Measurements from ENCODE around the gene UNC45A. TPM values are rescaled to one million over a fixed set of nuclear protein-coding genes. Genes with fewer than 3 reads are reported as not detected.

UNC45A gene
- total and polyA plus RNA-seq, 2 of the 13 experiments (the other 11 are each of a cell fraction or from before 2014, with no cell fraction given), result 33.8 to 39.7 TPM

GRCh38 chr15:90934256-90934948 is 683 bp upstream of the UNC45A start (continued):
- TF ChIP-seq RBM39 (IDR thresholded peaks at IDR 0.05; ENCODE audit: low read depth, low read length, poor library complexity, severe bottlenecking) (no peak), ZNF773 (CRISPR knock-in tag; IDR thresholded peaks at IDR 0.05; ENCODE audit: borderline replicate concordance) (no peak), ATF7 (IDR thresholded peaks at IDR 0.05) (no peak), ATF7 (CRISPR knock-in tag; IDR thresholded peaks at IDR 0.05) (no peak), HMGXB3 (CRISPR knock-in tag; IDR thresholded peaks at IDR 0.05; ENCODE audit: borderline replicate concordance) (no peak), SPEN (CRISPR knock-in tag; IDR thresholded peaks at IDR 0.05; ENCODE audit: low read depth) (no peak; the same call in 1 of the 2 replicates), ZNF768 (CRISPR knock-in tag; IDR thresholded peaks at IDR 0.05) (no peak), MXD1 (CRISPR knock-in tag; IDR thresholded peaks at IDR 0.05) (no peak; the same call in 1 of the 2 replicates), ZNF530 (CRISPR knock-in tag; IDR thresholded peaks at IDR 0.05; ENCODE audit: low read depth) (no peak), ATF4 (CRISPR knock-in tag; IDR thresholded peaks at IDR 0.05) (no peak), ZNF136 (CRISPR knock-in tag; IDR thresholded peaks at IDR 0.05; ENCODE audit: low read depth) (no peak), MTA1 (CRISPR knock-in tag; IDR thresholded peaks at IDR 0.05; ENCODE audit: borderline replicate concordance) (no peak; the same call in 1 of the 2 replicates), SRSF1 (optimal IDR thresholded peaks at IDR 0.05; ENCODE audit: low read depth, low read length) (no peak), HINFP (CRISPR knock-in tag; IDR thresholded peaks at IDR 0.05; ENCODE audit: low read depth) (no peak), HCFC1 (IDR thresholded peaks at IDR 0.05; ENCODE audit: low read depth, low read length) (no peak), ZNF720 (CRISPR knock-in tag; IDR thresholded peaks at IDR 0.05) (no peak), DRAP1 (CRISPR knock-in tag; IDR thresholded peaks at IDR 0.05) (no peak), REPIN1 (CRISPR knock-in tag; IDR thresholded peaks at IDR 0.05; ENCODE audit: borderline replicate concordance, low read depth) (no peak; the same call in 1 of the 2 replicates), DDIT3 (CRISPR knock-in tag; IDR thresholded peaks at IDR 0.05) (no peak), HOXA9 (CRISPR knock-in tag; IDR thresholded peaks at IDR 0.05; ENCODE audit: borderline replicate concordance) (no peak), NFYC (CRISPR knock-in tag; IDR thresholded peaks at IDR 0.05) (no peak), RFX3 (CRISPR knock-in tag; IDR thresholded peaks at IDR 0.05) (no peak)

Data from HepG2 (cell line).